GM18519 (cell line): ENCODE measurements around the gene RERE.

Source experiments
- ATAC-seq: cut with Tn5 transposase; IDR thresholded peaks from one replicate; pipeline ENCODE4 v1.9.1; 2021; ENCODE audit warnings: mild to moderate bottlenecking, moderate library complexity; ENCODE audit not compliant: unreplicated experiment, low FRiP score

The RERE gene

DNA sequence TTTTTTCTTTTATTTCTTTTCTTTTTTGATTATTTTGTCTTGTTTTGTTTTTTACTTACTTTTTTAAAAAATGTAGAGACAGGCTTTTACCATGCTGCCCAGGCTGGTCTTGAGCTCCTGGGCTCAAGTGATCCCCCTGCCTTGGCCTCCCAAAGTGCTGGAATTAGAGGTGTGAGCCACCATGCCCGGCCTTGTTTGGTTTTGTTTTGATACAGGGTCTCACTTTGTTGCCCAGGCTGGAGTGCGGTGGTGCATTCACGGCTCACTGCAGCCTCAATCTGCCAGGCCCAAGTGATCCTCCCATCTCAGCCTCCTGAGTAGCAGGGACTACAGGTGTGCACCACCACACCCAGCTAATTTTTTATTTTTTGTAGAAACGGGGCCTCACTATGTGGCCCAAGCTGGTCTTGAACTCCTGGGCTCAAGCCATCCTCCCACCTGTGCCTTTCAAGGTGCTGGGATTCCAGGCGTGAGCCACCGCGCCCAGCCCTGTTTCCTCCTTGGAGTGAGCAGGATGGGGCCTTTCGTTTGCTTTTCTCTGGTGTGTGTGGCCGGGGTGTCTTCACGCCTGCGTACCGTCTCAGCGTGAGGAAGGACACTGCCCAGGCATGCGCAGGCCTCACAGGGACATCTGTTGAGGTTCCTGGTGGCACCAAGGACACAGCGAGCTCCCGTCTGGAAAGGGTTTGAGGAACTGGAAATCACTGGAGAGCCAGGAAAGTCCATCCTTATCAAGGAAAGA is 484.0 kb downstream of the RERE start:
- ATAC-seq, result no peak

DNA sequence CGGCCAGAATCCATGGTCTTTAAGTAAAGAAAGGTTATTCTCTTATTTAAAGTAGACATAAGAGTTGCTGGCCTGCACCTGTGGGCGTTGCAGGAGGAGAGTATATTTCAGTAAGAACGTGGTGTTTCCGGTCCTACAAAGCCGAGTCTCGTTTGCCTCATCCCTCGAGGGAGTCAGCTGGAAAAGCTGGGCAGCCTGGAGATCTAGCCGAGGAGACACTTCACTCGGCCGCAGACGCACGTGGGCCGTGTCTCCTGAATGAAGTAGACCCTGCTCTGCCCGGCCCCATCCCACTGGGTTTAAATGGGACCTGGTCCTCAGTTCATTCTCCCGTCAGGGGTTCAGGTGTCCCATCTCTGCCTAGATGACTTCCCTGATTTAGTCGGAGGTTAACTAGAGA is 484.6 kb downstream of the RERE start:
- no peak for ATAC-seq

DNA sequence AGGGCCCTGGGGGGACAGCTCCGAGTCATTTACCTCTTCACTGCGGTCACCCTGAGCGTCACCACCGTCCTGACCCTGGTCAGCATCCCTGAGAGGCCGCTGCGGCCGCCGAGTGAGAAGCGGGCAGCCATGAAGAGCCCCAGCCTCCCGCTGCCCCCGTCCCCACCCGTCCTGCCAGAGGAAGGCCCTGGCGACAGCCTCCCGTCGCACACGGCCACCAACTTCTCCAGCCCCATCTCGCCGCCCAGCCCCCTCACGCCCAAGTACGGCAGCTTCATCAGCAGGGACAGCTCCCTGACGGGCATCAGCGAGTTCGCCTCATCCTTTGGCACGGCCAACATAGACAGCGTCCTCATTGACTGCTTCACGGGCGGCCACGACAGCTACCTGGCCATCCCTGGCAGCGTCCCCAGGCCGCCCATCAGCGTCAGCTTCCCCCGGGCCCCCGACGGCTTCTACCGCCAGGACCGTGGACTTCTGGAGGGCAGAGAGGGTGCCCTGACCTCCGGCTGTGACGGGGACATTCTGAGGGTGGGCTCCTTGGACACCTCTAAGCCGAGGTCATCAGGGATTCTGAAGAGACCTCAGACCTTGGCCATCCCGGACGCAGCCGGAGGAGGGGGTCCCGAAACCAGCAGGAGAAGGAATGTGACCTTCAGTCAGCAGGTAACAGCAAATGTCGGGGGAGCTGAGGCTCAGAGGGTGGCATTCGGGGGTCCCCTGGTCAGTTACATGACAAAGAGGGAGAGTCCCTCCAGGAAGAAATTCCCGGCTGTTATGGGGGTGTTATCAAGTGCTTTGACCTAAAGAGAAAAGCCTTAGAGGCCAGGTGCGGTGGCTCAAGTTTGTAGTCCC is 486.9 kb downstream of the RERE start:
- ATAC-seq, result no peak

DNA sequence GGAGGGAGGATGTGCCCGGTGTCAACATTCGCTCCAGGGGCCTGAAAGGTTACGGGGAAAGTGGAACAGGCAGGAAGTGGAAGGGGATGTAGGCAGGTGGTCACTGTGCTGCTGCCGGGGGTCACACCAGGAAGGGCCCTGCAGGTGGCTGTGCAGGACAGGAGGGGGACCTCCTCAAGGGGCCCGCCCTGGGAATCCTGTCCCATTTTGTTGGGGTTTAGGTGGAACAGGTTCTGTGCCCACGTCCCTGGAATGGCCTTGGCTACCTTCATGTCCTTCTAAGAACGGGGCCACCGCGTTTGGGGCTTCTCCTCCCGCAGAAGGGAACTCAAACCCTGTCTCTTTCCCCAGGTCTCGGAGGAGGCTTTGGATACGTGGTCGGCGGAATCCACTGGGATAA is 487.6 kb downstream of the RERE start:
- no peak for ATAC-seq

DNA sequence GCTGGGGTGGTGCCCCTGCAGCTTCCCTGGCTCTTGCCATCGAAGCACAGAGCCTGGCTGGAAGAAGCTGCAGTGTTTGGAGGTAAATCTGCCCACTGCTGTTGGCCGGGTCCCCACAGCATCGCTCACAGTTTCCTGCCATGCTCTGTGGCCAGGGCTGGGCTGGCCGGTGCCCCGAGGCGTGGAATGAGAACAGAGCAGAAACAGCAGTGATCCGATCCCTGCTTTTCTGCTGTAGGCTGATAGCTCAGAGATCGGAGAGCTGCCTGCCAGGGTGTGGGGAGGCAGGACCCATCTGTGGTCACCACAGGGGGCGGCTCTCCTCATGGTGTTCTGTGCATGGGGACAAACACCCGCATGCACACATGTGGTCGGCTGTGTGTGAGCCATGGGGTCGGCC is 488.0 kb downstream of the RERE start:
- ATAC-seq, result no peak

DNA sequence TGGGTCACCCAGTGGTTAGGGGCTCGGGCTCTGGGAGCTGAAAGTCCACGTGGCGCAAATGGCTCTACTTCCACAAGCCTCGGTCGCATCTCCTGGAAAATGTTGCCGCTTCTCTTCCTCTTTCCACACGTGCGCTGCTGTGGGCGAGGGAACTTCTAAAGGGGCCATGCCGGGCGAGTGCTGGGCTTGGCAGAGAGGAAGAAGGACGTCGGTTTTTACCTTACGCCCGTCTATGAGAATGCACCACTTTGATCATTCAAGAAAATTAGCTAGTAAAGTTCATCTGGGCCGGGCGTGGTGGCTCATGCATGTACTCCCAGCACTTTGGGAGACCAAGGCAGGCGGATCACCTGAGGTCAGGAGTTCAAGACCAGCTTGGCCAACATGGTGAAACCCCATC is 489.2 kb downstream of the RERE start:
- ATAC-seq, result no peak

DNA sequence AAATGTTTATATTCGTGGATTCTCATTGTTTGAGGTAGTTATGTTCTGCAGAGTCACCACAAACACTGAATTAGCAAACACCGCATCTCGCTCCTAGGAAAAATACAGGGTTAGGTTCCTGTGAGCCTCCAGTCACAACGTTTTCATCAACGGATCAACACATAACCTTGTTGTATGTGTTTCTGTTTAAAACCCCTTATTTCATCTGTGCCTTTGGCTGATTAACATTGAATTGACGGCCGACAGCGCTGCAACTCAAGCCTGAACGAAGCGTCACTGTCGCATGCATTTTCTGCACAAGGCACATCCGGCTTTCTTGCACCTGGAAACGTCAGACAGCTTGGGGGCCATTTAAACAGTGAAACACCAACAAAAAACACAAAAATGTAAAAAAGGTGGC is 491.2 kb downstream of the RERE start:
- ATAC-seq, result no peak

DNA sequence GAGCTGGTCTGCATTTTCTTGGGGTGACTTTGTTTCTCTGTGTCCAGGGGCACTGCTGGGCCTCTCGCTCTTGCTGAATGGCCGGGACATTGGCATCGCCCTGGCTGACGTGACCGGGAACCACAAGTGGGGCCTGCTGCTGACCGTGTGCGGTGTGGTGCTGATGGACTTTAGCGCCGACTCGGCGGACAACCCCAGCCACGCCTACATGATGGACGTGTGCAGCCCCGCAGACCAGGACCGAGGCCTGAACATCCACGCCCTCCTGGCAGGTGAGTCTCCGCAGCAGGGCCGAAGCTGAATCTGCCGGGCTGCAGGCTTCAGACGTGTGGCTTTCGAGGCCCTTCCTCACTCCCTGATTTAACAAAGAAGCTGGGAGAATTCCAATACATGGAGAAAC is 491.7 kb downstream of the RERE start:
- no peak for ATAC-seq

DNA sequence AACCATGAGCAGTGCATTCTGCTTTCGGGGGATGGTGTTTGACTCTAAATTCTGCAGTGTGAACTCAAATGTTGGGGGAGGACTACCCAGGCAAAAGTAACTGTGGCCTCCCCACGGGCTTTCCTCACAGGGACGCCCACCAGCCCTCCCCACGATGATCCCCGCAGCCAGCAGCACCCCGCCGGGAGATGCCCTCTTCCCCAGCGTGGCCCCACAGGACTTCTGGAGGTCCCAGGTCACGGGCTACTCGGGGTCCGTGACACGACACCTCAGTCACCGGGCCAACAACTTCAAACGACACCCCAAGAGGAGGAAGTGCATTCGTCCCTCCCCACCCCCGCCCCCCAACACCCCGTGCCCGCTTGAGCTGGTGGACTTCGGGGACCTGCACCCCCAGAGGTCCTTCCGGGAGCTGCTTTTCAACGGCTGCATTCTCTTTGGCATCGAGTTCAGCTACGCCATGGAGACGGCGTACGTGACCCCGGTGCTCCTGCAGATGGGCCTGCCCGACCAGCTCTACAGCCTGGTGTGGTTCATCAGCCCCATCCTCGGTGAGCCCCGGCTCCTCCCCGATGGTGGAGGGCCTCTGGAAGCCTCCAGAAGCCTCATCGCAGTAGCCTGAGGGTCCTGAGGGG is 493.1 kb downstream of the RERE start:
- ATAC-seq, result no peak

DNA sequence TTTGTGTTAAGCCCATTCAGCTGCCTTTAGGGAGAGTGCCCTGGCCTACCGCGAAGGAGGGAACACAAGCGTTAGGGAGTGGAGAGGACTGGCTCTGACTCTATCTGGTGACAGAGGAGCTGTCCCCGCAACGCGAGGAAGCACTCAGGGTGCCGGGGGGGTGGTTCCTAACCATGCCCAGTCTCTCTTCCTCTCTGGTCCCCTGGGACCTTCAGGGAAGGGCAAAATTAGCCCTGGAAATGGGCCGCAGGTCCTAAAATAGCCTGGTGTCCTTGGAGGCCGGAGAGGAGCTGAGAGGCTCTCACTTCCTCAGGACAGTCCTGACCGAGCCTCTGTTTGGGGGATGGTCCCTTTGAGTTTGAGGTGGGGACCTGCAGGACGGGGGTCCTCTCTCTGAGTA is 493.7 kb downstream of the RERE start:
- no peak for ATAC-seq

DNA sequence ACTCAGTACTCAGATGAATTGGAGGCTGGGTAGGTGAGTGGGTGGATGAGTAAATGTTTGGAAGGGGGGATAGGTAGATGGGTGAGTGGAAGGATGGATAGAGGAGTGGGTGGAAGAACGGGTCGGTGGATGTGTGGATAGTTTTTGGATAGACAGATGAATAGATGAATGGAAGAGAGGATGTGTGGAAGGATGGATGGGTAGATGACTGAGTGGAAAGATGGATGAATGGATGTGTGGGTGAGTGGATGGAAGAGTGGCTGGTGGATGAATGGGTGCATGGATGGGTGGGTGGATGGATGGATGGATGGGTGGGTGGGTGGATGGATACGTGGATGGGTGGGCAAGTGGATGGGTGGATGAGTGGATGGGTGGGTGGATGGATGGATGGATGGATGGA is 495.8 kb downstream of the RERE start:
- no peak for ATAC-seq

DNA sequence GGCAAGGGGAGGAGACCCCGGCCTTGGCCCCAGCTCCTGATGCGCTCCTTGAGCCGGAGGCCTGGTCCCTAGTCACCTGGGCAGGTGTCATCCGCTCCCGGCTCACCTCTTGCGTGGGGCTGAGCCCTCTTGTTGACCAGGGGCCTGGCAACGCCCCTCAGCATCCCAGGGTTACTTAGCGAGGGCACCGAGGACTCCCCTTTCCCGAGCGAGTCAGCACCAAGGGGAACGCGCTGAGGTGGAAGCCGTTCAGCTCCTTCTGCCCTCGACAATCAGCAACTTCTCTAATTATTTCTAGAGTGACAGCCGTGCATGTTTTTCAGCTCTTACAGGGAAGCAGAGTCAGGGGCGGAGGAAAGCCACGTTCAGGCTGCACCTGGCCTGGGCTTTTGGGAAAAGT is 499.0 kb downstream of the RERE start:
- no peak for ATAC-seq

DNA sequence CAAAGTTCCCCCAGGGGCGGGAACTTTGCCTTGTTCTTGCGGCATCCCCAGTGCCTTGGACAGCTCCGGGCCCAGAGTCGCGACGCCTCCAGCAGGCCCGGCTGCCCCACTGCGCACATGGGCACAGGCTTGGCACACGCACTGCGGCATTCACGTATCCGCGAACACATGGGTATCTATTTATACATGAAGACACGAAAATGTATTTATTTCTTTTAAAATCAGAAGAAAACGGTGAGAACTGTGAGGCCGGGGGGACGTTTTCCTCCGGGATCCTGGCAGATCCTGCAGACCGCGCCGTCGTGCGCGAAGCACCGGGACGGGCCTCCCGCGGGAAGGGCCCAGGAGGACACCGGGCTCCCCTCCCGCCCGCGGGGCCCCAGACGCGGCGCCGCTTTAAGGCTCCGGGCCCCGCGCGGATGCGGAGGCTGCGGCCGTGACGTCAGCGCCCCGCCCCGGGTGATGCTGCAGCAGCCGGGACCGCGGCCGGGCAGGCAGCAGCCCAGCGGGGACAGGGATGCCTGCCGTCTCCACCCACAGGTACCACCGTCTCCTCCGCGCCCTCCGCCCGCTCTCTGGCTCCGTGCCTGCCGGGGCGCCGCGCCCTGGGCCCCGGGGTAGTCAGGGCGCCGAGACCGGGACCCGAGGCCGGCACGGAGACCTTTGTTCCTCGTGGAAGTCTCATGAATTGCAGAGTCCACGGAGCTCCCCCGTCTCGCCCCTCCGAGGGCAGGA is 499.6 kb downstream of the RERE start, which contains the start of gene SLC45A1:
Gene SLC45A1 (plus strand): TSS at position 468 of the 735 bp plus-strand sequence. CDS start 6,216 bp downstream, outside the sequence.
- ATAC-seq, result no peak

DNA sequence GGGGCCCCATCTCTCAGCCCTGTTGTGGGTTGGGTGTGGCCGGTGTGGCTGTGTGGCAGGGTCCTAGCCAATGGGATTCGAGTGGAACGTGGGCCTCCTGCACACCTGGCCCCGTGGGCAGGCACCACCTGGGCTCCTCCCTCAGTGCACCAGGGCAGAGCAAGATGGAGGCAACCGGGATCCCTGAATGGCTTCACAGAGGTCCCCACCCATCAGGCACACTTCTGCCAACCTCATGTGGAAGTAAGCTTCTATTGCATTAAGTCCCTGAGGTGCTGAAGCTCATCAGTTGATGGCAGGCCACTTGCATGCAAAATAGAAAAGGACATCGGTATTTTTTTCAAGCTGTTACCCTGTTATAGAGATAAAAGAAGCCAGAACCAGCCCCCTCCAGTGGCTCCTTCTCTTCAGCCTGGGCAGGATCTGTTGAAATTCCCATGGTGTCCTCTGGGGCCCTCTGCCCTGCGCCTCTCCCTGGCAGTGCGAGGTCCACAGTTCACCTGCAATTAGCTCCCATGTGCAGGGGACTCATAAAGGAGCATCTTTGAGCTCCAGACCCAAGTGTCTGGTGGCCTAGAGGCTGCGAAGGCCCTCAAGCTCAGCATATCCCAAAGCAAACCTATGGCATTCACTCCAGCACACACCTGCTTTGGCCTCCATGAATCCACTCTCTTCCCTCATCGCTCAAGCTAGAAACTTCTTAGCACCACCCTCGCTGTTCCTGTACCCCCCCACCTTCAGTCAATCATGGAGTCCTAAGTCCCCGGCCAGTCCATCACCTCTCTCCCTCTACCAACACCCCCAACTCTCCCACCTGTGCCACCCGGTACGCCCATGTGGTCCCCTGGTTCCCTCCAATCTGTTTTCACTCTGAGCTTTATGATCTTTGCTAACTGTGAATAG is 501.6 kb downstream of the RERE start:
- ATAC-seq, result no peak

DNA sequence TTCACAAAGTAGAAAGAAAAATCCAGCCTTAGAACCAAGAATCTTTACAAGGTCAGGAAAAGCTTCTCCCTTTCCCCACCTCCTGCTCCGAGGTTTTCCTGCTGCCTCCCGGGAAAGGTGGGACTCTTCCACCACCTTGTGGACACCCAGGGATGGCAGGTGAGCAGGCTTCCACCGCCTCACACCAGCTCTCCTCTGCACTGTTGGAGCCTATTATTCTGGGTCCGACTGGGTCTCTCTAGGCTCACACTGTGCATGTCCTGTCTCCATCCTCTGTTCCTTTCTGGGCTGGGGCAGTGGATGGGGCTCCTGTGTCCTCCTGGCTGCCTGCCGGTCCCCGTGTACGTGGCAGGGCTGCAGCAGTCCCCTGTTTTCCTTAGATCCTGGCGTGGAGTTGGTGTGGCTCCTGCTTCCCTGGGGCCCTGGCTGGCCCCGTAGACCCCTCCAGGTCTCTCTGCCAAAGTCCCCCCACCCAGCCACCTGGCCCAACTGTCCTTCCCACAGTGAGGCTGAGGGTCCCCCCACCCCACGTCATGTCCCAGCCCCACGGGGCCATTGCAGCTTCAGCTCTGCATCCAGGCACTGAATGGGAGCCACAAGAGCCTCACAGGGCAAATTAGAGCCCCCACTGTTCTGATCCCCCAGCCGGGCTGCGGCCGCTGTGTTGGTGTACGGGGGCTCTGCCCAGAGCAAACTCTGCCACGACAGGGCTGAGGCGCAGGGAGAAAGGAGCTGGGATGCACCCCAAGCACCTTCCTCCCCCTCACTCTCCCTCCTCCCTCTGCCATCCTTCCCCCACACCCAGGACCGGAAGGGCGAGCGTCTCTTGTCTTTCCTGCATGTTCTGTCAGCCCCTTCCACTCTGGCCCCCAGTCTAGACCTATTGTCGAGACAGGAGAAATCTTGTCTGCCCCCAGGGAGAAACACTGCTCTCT is 502.8 kb downstream of the RERE start:
- no peak for ATAC-seq

DNA sequence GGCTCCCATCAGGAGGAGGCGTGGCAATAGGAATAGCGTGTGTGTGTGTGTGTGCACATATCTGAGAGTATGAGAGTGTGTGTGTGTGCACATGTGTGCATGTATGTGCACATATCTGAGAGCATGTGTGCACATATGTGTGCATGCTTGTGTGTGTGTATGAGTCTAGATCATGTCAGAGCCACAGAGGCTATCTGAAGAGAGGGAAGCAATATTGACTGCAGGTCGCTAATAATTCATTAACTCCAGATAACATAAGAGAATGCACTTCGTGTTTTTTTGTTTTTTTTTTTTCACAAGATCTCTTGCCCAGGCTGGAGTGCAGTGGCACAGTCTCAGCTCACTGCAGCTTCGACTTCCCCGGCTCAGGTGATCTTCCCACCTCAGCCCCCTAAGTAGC is 504.2 kb downstream of the RERE start:
- ATAC-seq, result no peak

DNA sequence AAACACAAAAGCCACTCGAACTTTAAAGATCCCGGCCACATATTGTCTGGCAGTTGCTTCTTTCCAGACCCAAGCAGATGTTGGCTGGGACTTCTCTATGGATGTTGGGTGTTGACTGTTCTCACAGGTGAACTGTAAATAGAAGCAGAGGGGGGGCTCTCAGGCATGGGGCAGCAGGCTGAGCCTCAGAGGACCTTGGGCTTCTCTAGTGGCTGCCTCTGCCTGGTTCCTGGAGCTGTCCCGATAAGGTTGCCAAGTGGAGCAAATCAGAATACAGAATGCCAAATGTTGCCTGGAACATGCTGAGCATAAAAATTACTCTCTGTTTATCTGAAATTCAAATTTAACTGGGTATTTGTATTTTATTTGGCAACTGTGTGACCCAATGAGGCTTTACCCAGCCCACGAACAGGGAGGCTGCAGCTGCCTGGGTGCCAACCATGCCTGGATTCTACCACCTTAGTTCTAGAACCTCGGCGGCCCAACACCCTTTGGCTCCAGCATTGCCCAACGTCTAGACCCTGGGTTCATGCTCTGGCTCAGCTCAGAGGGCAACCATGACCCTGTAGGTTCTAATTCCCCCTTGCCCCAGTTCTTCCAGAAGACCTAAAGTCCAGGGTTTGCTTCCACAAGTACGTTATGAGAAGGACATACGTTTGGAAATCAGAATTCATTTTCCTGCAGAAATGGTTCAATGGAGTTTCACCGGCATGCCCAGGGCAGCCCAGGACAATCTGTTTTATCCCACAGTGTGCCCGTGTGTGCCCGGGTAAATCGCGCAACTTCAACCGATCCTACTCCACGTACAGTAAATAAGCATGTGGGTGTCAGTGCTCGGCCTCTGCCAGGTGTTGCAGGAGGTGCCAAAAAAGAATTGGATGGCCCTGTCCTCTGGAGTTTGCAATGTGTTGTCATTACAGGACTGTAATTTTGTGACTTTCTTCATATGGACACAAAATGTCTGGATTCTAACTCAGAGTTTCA is 504.9 kb downstream of the RERE start:
- ATAC-seq, result no peak
